Peyer's patch (tissue), 4 donors: ENCODE results near the gene SMCO1.
"Not testable (repeated sequence)": the region's sequence is repeated elsewhere in the genome, so short reads cannot be mapped to it uniquely, and the experiment has no call there.

Experiments used
- CTCF ChIP-seq, 6 experiments: fragments of 450-650 bp in 4 of 6; fragments of 200-600 bp in 2 of 6; sonication (generic) in 1 of 6; IDR thresholded peaks; one replicate each; pipeline ENCODE4 v1.5.1; 2017 to 2019; ENCODE audit warnings: antibody characterized with exemption in 6 of 6, mild to moderate bottlenecking in 3 of 6, moderate library complexity in 1 of 6
- POLR2A ChIP-seq, 2 donors: fragments of 450-650 bp; IDR thresholded peaks; one replicate each; pipeline ENCODE4 v1.5.1; 2017; ENCODE audit warnings: antibody characterized with exemption in 2 of 2, mild to moderate bottlenecking in 2 of 2, moderate library complexity in 2 of 2

GRCh38 chr3:196470182-196470581, 45.0 kb downstream of the SMCO1 start:
- TF ChIP-seq POLR2A, CTCF (IDR thresholded peaks at IDR 0.05): not testable (repeated sequence)
